ENCODE data around the gene PTPRM.

DNA sequence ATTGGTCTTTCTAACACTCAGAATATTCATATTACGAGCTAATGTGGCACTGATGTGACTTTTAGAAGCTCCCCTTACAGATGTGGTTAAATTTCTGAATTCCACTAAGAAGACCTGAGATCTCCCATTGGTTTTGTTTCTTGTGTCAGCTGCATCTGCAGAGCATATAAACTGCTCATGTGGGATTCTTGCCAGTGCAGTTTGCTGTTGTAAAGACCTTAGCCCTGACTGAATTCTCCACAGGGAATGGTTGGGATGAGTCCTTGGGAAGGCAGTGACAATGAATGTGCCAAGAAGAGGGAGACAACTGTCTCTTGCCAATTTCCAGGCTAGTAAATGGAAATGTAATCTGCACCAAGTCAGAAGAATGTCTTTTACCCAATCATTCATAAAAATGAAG lies 94.1 kb downstream of the PTPRM start:
- TF ChIP-seq SP2 (IDR thresholded peaks at IDR 0.05; ENCODE audit: low read length) = no peak
- no peak for TF ChIP-seq USF2 (IDR thresholded peaks at IDR 0.05; ENCODE audit: low read length)
- no peak for TF ChIP-seq HDAC2 (IDR thresholded peaks at IDR 0.05; ENCODE audit: borderline replicate concordance in 1 of 2, low read depth in 2 of 2, low read length in 2 of 2)
- TF ChIP-seq TAF1 (IDR thresholded peaks at IDR 0.05; ENCODE audit: low read depth, low read length) = no peak
- TF ChIP-seq, protein P1, sequence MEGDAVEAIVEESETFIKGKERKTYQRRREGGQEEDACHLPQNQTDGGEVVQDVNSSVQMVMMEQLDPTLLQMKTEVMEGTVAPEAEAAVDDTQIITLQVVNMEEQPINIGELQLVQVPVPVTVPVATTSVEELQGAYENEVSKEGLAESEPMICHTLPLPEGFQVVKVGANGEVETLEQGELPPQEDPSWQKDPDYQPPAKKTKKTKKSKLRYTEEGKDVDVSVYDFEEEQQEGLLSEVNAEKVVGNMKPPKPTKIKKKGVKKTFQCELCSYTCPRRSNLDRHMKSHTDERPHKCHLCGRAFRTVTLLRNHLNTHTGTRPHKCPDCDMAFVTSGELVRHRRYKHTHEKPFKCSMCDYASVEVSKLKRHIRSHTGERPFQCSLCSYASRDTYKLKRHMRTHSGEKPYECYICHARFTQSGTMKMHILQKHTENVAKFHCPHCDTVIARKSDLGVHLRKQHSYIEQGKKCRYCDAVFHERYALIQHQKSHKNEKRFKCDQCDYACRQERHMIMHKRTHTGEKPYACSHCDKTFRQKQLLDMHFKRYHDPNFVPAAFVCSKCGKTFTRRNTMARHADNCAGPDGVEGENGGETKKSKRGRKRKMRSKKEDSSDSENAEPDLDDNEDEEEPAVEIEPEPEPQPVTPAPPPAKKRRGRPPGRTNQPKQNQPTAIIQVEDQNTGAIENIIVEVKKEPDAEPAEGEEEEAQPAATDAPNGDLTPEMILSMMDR (IDR thresholded peaks at IDR 0.05; ENCODE audit: control extremely low read depth in 1 of 3, insufficient read depth in 1 of 3, low read depth in 1 of 3, low read length in 3 of 3) = no peak
- no peak for TF ChIP-seq YY1 (IDR thresholded peaks at IDR 0.05; ENCODE audit: low read depth, low read length)
- TF ChIP-seq HDAC6 (IDR thresholded peaks at IDR 0.05; ENCODE audit: low read depth, low read length) = no peak
- TF ChIP-seq RXRA (IDR thresholded peaks at IDR 0.05; ENCODE audit: insufficient read depth, low read depth, low read length) = no peak
- TF ChIP-seq POLR2A (IDR thresholded peaks at IDR 0.05; ENCODE audit: control extremely low read depth in 1 of 2, low read depth in 2 of 2, low read length in 2 of 2) = no peak
- no peak for TF ChIP-seq MAFK (IDR thresholded peaks at IDR 0.05; ENCODE audit: low read depth, low read length)
- TF ChIP-seq EZH2 (IDR thresholded peaks at IDR 0.05; ENCODE audit: low read depth, low read length, severe bottlenecking) = no peak
- TF ChIP-seq SP1 (IDR thresholded peaks at IDR 0.05; ENCODE audit: low read depth, low read length) = no peak
- no peak for TF ChIP-seq FOSL1 (IDR thresholded peaks at IDR 0.05; ENCODE audit: insufficient read depth, low read depth, low read length)
- TF ChIP-seq BCL11A (IDR thresholded peaks at IDR 0.05; ENCODE audit: low read depth in 2 of 2, low read length in 2 of 2) = no peak
